ENCODE results near the gene CCR3.

CCR3 gene

DNA sequence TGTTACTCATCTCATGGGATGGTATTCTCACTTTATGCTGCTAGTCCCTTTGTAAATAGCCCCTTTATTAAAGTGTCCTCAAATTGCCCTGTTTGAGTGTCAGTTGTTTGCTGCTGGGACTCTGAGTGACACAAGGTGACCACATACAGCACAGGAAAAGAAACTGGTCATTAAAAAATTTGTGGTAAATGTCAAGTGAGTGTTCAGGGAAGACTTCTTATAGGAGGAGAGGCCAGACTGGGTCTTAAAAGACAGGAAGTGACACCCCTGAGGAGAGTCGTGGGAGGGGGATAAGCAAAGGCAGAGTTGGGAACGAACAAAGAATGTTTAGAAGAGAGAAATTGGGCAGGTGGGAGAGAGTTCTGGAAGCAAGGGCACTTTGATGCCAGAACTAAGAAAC, 35.2 kb downstream of the CCR3 start:
- DNase-seq = no peak

DNA sequence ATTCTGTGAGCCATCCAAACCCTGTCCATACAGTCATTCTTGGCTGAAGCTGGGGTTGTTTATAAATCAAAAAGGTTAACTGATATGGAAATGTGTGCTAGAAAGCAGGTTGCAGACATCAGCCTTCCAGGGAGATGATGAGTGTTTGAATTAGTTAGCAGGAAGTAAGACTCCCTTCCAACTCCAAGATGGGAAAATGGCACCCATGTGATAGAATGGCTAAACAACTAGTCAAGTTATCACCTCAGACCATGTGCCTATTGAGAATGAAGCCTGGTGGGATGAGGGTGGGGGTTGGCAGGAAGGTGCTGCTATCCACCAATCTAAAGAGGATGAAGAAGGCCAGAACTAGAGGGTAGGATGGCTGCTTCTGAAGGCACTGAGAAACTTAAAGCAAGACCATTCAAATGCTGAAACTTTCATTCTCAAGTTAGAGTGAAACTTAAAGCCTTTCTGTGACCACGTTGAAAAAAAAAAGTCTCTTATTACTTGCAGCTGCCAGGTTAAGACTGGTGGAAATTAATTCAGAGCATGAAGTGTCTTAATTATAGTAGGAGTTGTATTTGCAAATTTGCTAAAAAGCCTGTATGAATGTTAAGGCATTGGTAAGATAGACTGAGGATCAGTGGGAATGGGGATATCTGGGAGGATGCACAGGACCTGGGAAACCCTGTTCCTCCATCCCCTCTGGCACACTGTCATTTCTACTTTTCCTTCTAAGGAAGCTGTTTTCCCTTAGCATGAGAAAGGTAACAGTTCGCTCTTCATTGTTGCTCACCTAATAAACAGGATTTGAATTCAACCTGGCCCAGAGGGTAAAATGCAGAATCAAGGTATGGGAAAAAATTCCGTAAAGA, 36.8 kb downstream of the CCR3 start:
- no peak for DNase-seq

DNA sequence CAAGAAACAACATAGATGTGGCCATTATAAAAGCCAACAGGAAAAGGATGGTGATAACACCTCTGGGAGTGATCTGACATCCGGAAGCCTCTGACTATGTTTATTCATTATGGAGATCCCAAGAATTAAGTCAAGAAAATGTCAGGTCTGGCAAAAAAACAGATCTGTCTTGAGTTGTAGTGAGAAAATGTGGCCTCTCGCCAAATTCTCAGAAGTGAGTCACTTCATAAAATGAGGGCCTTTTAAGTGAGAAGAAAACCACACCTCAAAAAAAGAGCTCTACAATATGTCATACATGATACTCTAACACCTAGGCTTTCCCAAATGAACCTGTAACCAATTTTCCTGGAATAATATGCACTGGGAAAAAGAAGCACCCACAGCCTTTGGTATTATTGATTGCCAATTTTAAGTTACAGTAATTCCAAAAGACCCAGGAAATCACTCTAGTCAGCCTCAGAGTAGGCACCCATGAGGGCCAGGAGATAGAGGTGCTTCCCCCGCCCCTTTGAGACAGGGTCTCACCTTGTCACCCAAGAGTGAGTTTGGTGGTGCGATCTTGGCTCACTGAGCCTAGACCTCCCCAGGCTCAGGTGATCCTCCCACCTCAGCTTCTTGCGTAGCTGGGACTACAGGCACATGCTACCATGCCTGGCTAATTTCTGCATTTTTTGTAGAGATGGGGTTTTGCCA, 38.0 kb downstream of the CCR3 start:
- DNase-seq = no peak

DNA sequence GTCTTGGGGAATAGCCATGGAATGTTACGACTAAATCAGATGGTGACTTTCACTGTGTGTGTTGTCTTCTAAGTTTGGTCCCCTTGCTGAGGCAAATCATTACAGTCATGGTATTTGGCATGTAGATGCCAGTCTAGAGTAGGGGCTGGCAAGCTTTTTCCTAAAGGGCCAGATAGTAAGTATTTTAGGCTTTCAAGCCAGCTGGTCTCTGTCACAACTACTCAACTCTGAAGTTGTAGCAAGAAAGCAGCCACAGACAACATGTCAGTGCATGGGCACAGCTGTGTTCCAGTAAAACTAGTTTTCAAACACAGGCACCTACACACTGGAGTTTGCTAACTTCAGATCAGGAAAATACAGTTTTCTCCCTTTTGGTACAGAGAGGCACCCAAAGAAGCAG, 39.3 kb downstream of the CCR3 start:
- no peak for DNase-seq

DNA sequence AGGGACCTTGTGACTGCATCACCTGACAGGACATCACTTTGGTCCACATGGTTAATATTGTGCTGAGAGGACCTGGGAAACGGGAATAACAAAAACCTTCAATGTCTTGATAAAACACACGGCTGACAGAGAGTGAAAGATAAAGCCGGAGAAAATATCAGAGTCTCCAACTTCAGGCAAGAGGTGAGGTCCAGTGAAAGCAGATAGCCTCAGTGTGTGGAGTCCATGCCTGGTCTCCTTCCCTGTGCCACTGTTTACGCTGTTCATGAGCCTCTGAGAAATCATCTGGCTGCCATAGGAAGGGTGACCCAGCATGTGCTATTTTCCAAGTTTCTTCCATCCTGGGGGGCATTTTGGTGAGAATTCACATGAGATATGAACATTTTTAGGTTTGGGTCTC, 39.8 kb downstream of the CCR3 start:
- no peak for DNase-seq

DNA sequence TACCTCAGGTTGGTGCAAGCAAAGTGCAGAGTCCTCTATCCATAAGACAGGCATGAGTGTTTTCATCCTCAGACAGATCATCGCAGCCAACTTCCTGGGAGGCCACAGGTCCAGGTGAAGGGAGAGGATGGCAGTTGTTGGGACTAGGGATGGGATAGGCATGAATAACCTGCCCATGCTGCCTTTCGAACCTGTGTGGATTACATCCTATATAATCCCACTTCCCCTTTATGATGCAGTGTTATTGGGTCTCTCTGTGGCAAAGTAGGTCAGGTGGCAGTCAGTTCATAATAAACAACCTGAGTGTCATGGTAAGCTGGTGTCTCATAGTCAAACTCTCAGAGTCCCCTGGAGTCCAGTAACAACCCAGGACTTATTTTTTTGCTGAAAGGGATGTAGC, 40.4 kb downstream of the CCR3 start:
- no peak for DNase-seq

DNA sequence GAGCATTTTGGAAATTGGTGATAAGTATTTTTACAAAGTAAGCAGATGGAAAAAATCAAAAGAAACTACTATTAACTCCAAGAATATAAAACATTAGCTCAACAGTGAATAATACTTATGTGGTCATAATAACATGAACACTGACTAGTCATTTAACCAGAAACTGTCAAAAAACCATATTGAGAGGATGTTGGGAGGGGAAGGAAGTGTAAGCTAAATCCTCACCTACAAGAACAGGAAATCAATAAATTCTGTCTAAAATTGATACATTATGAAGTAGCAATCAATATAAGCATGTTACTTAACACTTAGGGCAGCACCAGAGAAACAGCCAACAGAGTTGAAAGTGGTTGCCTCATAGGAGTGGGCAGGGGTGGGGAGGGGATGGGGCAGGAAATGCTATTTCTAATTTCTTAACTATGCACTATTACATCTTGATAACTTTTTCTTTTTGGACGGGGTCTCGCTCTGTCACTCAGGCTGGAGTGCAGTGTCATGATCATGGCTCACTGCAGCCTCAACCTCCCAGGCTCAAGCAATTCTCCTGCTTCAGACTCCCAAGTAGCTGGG, 41.7 kb downstream of the CCR3 start:
- DNase-seq = no peak

DNA sequence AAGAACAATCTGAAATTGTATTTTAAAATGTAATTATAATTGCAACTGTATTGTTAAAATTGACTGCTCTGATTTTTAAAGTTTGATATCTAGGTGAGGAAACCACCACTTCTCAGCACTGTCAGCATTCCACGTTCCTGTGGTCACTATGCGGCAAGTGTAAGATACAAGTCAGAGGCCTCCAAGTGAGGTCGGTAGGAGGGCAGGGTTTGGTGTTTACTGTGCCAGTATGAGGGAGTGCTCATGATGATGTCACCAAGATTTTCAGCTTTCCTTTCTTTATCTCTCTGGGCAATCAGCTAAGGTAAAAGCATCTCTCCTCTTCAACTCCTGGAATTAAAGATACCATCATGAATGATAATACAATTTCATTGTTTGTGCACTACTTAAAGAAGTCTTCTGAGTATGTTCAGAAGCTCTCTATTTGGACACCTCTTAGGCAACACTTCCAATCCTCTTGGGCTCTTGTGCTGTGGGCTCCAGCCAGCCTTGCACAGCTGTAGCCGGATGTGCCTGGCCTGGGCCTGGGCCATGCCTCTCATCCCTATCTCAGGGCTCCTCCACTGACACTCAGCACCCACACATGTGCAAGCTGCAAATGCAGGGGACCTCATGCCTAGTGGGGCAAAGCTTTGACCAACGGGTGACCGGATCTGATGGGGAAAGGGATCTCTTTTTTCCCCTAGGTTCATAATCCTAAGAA, 42.9 kb downstream of the CCR3 start:
- no peak for DNase-seq

DNA sequence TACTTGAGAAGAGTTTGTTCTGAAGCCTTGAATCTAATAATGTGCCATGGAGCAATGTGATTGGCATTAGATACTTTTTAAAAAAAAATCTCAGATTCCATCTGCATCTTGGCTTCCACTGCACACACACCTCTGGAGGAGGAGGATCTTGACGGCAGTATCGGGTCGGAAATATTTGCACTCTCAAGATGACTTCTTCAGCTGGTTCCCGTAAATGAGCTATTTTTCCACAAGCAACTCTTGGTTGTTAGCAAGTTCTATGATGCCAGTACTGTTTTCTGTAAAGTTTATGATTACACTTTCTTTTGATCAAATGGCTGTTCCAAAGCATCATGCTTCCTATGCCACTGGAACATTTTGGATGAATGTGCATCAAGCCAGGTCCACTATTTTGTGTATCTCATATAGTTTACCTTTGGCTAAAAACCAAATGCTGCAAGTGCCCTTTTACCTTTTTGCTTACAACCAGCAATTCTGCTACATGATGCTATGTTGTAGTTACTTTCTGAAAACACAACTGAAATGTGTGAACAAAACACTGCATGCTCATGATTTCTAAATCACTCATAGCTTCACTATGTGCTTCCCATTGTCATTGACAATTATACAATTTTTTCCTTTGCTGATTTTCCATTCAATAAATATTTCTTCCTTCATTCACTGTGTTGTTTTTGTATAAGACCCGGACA, 43.8 kb downstream of the CCR3 start:
- no peak for DNase-seq

DNA sequence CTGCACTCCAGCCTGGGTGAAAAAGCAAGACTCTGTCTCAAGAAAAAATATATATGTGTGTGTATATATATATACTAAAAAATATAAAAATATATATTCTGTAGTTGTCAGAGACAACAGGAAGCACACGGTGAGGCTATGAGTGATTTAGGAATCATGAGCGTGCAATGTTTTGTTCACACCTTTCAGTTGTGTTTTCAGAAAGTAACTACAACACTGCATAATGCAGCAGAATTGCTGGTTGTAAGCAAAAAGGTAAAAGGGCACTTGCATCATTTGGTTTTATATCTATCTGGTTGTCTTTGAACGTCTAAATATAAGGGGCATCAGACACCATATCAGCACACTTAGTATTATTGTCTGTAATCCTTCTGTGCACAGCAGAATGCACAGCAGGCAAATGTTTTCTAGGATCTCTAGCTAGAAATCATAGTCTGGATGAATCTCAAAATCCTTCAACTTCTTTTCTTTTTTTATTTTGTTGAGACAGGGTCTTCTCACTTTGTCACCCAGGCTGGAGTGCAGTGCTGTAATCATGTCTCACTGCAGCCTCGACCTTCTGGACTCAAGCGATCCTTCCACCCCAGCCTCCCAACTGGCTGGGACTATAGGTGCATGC, 44.8 kb downstream of the CCR3 start:
- DNase-seq = no peak

DNA sequence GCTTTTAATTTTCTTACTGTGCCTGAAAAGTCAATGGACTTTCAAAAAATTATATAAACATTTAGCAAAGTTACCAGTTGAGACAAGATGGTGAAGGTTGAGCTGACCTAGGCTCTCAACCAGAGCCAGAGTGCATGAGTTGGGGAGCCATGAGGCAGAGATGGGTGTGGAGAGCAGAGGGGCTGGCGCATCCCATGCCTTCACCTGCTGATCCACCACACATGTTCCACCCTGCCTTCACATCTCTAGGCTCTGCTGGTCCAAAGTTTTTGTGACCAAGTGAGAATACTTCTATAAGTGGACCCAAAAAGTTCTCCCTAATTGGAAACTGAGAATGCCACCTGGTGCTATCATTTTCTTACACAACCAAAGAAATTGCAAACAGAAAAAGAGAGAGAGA, 47.3 kb downstream of the CCR3 start:
- DNase-seq = no peak

DNA sequence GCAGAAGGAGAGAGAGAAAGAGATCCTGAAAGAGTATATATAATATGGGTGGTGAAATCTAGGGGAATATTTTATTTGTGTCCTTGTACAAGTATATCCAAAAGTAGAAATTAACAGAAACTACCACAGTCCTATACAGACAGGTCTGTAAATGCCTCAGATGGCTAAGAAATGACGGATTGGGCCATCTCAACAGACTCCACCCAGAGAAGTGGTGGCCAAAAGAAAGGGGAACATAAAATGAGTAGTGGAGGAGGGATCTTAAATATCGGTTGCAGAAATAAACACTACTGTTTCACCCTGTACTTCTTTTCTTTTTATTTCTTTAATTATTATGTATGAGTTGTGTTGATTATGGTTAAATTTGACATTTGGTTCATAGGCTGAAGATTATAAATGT, 47.7 kb downstream of the CCR3 start:
- DNase-seq = no peak

DNA sequence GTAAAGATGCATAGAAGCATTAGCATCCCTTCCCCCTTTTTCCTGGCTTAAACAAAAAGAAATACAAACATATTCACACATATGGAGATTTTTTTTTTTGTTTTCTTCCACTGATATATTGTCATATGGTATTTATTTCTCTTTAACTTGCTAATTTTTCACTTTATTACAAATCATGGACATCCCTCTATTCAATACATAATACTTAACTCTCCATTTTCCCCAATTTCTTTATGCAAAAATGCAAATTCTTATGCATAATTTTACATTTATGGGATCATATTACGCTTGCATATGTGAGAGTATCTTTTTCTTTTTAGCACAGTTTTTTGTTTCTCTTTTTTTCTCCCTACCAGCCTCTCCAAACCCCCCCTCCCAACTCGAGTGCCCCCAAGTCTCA, 48.8 kb downstream of the CCR3 start:
- no peak for DNase-seq

DNA sequence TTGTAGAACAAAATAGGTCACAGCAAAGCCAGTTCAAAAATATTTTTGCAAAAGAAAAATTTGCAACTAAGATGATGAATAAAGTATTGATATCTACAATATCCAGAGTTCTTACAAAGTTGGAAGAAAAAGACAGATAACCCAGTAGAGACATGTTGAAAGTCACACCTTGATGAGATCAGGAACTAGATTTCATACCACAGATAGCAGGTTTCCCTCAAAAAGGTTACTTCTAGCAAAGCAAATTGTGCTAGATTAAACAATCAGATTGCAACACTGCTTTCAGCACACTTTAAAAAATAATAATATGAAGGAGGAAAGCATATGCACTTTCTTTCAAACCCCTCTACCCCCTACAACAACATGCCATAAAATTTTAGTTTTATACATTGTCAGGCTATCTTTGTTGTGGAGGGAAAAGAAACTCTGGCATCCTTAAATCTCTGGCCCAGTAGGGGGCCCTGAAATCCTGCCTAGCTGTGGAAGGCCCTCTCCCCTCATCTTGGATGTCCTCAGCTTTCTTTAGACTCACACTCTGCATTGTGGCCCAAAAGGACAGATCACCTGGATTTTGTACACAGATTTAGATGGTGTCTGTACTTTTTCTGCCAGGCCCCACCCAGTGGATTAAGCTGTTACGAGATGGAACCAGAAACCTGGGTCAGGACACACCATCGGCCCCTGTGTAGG, 50.9 kb downstream of the CCR3 start:
- no peak for DNase-seq

DNA sequence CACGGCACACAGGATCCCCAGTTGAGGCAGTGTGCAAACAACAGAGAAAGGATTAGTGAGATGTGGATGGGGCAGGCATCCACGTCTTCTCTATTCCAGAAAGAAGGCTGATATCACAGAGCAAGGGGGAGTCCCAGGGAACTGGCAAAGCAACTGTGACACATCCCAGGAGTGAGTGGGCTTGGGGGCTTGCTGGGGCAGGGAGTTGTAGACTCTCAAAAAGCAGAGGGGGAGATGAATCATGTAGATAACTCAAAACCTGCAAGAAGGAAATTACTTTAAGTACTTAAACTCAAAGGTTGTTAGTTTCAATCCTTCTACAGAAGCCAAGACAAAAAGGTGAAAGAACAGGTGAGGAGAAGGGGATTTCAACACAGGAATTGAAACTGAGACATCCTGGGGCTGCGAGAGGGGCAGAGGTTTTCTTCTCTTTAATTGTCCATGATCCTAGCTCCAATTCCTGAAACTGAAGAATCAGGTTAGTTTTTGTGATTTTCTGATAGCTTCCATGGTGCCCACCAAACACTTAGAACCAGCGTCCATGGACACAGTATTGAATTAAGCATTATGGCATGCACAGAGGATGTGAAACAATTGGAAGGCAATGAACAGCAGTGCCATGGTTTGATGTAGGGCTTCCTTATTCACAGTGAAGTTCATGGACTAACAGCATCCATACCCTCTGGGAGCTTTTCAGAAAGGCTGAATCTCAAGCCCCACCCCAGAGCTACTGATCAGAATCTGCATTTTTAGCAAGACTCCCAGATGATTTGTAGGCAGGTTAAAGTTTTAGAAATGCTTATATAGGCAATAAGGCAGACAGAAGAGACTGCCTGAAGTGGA, 52.0 kb downstream of the CCR3 start:
- no peak for DNase-seq

DNA sequence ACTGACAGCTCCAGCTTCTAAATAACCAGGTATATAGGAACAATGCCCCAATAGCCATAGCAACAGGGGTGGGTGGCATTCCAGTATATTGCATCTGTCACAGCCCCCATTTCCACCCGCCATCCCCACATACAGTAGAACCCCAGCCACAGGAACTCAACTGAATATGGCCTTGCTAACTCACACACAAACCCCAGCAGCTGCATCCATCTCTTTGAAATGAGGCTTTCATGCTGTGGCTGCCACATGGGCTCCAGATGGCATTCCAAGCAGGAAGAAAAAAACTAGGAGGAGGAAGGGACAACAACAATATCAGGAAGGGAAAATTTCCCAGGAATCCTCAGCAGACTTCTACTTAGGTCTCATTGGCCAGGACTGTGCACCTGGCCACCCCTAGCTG, 54.6 kb downstream of the CCR3 start:
- DNase-seq = no peak

DNA sequence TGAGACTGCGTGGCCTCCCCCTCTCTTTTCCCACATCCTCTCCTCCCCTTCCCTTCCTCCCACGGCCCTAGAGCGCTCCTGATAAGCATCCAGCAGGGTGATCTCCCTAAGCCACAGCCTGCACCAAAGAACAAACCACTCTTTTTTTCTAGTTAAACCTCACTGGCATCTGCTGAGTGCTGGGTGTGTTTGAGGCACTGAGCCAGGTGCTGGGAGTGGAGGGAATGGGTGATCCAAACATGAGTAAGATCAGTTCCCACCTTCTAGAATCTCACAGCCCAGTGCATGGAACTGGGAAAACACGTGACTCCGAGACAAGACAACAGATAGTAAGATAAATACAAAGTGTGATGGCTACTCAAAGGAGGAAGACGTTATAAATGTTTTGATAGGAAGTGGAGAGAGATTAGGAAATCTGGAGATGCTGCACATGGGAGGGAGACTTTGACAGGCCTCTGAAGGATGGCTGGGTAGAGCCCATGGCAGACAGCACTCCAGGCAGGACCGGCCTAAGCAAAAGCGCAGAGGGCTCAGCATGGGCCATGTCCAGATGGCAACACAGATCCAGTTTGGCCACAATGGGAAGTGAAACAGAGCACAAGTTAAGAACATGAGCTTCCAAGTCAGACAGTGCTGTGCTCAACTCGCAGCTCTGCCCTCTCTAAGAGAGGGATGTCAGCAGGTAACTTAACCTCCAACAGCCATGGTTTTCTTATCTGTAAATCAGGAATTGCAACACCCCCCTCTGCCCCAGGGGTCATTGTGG, 55.6 kb downstream of the CCR3 start:
- DNase-seq = no peak

DNA sequence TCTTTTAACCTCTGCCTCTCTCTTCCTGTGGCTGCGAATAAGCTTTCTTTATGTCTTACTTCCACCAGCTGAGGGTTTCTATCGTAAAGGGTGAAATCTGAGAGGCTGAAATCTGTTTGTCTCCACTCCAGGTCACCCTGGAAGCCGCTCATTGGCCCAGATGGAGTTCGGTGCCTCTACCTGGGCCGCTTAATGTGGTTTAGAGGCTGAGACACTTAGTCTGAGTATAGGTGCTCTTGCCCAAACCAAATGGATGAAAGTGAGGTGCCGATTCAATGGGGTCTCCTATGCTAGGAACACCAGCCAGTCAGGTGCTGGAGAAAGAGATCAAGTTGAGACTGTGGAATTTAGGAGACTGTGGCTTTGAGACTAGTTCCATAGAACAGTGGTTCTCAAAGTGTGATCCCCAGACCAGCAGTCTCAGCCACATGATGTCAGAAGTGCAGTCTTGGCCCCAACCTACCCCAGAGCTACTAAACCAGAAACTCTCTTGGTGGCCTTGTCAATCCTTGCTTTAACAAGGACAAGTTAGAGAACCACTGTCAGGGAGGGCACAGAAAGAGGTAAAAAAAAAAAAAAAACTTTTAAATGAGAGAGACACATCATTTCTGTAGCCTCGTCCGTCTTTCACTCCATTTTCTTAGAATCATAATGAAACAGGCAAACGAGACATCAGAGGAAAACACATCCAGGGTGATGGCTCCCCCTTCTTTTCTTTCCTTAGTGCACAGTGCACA, 56.8 kb downstream of the CCR3 start:
- no peak for DNase-seq

All from NCI-H1105 (cell line).